ENCODE results near the gene PDXP. TPM values are rescaled to one million over a fixed set of nuclear protein-coding genes. Genes with fewer than 3 reads are reported as not detected.

Gene PDXP
- total RNA-seq, 1 donor from 2014 or later: 13.4 TPM

DNA sequence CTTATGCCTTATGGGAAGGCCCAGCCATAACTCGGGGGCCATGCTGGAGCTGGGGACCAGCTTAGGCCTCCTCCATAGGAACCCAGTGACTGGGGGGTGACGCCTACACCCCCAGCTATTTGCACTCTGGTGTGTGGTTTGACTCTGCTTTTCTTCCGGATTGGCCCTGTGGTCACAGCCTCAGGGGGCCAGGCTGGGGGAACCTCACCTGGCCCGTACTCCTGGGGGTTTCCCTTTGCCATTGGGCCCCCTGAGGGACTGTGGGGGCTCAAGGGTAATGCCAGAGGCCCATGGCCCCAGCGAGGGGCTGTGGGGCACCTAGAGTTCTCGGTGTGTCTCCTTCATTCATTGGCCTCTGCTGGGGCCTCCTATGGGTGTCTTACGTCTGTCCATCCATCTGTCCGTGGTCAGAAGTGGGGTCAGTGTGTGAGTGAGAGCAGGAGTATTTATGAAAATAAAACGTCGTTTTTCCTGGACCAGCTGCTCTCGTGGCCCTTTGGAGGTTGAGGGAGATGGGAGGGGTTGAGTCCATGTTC is 25.4 kb upstream of the PDXP start:
- H3K36me3 Mint-ChIP-seq (ENCODE audit: low read depth, unreplicated experiment): peaks cover 3% of the 10 kb centered on the region
- H3K9me3 Mint-ChIP-seq (ENCODE audit: unreplicated experiment): no peaks in the 10 kb centered on the region
- no peak overlapping the region for H3K4me3 Mint-ChIP-seq (ENCODE audit: unreplicated experiment)
- peaks cover 15% of the 10 kb centered on the region for H3K4me1 Mint-ChIP-seq (ENCODE audit: unreplicated experiment)
- no peak for DNase-seq (ENCODE audit: low spot score)
- no peak overlapping the region for H3K27ac Mint-ChIP-seq (ENCODE audit: unreplicated experiment)
- H3K27me3 Mint-ChIP-seq (ENCODE audit: unreplicated experiment): peaks cover 2% of the 10 kb centered on the region
- TF ChIP-seq, protein P1, sequence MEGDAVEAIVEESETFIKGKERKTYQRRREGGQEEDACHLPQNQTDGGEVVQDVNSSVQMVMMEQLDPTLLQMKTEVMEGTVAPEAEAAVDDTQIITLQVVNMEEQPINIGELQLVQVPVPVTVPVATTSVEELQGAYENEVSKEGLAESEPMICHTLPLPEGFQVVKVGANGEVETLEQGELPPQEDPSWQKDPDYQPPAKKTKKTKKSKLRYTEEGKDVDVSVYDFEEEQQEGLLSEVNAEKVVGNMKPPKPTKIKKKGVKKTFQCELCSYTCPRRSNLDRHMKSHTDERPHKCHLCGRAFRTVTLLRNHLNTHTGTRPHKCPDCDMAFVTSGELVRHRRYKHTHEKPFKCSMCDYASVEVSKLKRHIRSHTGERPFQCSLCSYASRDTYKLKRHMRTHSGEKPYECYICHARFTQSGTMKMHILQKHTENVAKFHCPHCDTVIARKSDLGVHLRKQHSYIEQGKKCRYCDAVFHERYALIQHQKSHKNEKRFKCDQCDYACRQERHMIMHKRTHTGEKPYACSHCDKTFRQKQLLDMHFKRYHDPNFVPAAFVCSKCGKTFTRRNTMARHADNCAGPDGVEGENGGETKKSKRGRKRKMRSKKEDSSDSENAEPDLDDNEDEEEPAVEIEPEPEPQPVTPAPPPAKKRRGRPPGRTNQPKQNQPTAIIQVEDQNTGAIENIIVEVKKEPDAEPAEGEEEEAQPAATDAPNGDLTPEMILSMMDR (IDR thresholded peaks at IDR 0.05; ENCODE audit: unreplicated experiment): no peak

DNA sequence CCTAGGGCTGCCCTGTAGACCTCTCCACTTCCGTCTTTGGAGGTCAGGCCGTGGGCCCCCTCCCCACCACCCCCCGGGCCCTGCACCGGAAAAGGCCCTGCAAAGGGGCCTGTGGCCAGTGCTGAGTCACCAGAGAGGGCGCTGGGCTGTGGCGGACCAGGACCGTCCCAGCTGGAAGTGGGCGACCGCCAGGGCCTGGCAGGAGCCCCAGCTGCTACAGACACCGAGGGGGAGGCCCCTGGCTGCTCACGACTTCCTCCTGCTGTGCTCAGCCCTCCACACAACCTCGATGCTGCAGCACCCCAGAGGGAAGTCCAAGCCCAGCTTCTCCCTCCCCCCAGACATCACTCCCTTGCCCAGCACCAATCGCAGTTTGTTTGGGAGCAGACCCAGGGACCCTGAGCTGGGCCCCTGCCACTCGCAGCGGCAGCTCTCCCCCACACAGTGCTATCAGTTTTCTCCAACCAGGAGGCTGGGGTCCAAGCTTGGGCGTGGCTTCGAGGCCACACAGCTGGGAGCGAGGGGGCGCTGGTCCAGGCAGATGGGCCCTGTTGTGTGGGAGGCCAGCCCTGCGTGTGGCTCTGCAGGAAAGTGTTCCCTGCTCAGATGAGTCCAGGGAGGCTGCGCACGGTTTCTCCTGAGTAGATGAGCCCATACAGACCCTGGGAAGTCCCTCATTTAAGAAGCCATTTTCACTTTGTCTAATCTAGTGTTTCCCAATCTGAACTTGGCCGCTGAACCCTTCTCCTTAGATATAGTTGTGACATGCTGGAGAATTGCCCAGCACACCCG is 24.7 kb upstream of the PDXP start:
- H3K4me1 Mint-ChIP-seq (ENCODE audit: unreplicated experiment): peaks cover 14% of the 10 kb centered on the region
- no peak overlapping the region for H3K4me3 Mint-ChIP-seq (ENCODE audit: unreplicated experiment)
- no peak for DNase-seq (ENCODE audit: low spot score)
- H3K36me3 Mint-ChIP-seq (ENCODE audit: low read depth, unreplicated experiment): peaks cover 7% of the 10 kb centered on the region
- H3K9me3 Mint-ChIP-seq (ENCODE audit: unreplicated experiment): no peaks in the 10 kb centered on the region
- H3K27ac Mint-ChIP-seq (ENCODE audit: unreplicated experiment): no peak overlapping the region
- H3K27me3 Mint-ChIP-seq (ENCODE audit: unreplicated experiment): peaks cover 4% of the 10 kb centered on the region
- TF ChIP-seq, protein P1 (IDR thresholded peaks at IDR 0.05; ENCODE audit: unreplicated experiment): no peak

DNA sequence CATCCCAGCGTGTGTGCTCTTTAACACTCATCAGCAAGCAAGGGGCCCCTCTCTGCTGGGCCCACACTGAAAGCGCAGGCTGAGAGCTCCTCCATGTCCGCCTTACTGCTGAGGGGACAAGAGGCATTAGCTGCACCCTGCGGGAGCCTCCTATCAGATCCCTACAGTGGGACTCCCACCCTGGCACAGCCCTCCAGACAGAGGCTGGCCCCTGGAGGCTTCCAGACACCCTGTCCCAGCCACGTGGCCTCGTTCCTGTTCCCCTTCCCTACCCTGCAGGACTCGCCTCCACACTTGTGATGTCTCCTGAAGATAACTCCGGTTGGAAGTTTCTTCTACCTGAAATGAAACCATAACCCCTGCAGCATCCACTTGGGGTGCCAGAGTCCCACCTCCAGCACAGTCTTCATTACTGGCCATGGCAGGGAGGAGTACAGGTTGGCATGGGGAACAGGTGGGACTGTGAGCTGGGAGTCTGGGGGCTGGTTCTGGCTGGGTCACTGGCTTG is 24.1 kb upstream of the PDXP start:
- H3K36me3 Mint-ChIP-seq (ENCODE audit: low read depth, unreplicated experiment): peaks cover 8% of the 10 kb centered on the region
- TF ChIP-seq, protein P1 (IDR thresholded peaks at IDR 0.05; ENCODE audit: unreplicated experiment): no peak
- no peak overlapping the region for H3K27ac Mint-ChIP-seq (ENCODE audit: unreplicated experiment)
- no peak overlapping the region for H3K4me3 Mint-ChIP-seq (ENCODE audit: unreplicated experiment)
- H3K4me1 Mint-ChIP-seq (ENCODE audit: unreplicated experiment): peaks cover 13% of the 10 kb centered on the region
- no peaks in the 10 kb centered on the region for H3K9me3 Mint-ChIP-seq (ENCODE audit: unreplicated experiment)
- H3K27me3 Mint-ChIP-seq (ENCODE audit: unreplicated experiment): peaks cover 4% of the 10 kb centered on the region
- DNase-seq (ENCODE audit: low spot score): no peak

DNA sequence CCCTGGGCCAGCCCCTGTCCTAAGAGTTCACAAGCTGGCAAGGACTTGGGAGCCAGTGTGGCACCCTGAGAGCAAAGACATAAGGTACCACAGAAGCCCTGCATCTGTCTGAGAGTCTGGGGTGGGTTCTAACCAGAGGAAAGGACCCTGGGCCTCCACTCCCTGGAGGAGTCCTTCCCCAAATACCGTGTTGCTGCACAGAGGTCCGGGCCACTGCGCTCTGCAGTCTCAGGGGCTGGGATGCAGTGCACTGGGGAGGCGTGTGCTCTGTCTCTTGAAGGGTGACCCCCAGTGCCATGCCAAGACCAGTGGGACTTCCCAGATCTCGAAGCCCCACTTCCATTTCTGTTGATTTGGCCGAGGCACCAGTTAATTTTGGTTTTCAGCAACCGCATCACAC is 23.4 kb upstream of the PDXP start:
- Mint-ChIP-seq H3K36me3 (ENCODE audit: low read depth, unreplicated experiment) (peaks cover 8% of the 10 kb centered on the region), H3K4me1 (ENCODE audit: unreplicated experiment) (peaks cover 13% of the 10 kb centered on the region), H3K9me3 (ENCODE audit: unreplicated experiment) (no peaks in the 10 kb centered on the region), H3K4me3 (ENCODE audit: unreplicated experiment) (no peak overlapping the region), H3K27me3 (ENCODE audit: unreplicated experiment) (peaks cover 4% of the 10 kb centered on the region), H3K27ac (ENCODE audit: unreplicated experiment) (no peak overlapping the region)
- no peak for DNase-seq (ENCODE audit: low spot score)
- TF ChIP-seq, protein P1 (IDR thresholded peaks at IDR 0.05; ENCODE audit: unreplicated experiment): no peak
